Measurements from ENCODE around the gene LRRC38.
"Not testable (repeated sequence)": the region's sequence is repeated elsewhere in the genome, so short reads cannot be mapped to it uniquely, and the experiment has no call there.

The LRRC38 gene

DNA sequence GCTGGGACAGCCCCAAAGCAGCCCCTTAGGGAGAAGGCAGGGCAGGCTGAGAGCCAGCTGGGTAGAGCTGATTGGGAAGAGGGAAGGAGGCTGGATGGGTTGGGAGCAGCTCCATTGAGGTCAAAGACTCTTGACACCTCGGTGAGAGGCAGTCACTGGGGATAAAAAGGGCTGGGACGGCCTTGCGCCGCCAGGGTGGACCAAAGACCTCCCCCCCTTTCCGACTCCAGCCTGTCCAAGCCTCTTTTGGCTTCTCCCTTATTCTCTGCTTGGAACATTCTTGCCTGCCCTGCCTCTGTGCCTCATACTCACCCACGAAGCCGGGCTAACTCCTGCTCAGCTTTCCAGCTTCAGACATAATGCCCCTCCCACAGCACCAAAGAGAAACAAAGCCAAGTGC, 51.1 kb downstream of the LRRC38 start:
- no peak for DNase-seq (ENCODE audit: low read depth)

DNA sequence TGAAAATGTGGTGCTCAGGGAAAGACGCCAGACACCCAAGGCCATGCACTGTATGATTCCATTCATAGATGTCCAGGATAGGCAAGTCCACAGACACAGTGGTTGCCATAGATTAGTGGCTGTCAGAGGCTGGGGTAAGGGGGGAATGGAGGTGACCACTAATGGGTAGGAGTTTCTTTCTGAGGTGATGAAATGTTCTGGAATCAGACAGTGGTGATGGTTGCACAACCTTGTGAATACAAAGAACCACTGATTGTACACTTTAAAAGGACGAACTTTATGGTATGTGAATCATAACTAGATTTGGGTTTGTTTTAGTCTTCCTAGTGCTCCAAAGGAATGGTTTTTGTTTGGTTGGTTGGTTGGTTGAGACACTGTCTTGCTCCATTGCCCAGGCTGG, 51.8 kb downstream of the LRRC38 start:
- DNase-seq (ENCODE audit: low read depth), result no peak

- no peak for DNase-seq (ENCODE audit: low read depth)
These were observed 56.8 kb downstream of the LRRC38 start for GRCh38 chr1:13456904-13457532.

GRCh38 chr1:13451399-13451965, 62.3 kb downstream of the LRRC38 start:
- DNase-seq (ENCODE audit: low read depth), result no peak

- no peak for DNase-seq (ENCODE audit: low read depth)
These were observed 63.6 kb downstream of the LRRC38 start for GRCh38 chr1:13450204-13450603.

GRCh38 chr1:13443335-13443979, 70.3 kb downstream of the LRRC38 start:
- DNase-seq (ENCODE audit: low read depth), result no peak

DNA sequence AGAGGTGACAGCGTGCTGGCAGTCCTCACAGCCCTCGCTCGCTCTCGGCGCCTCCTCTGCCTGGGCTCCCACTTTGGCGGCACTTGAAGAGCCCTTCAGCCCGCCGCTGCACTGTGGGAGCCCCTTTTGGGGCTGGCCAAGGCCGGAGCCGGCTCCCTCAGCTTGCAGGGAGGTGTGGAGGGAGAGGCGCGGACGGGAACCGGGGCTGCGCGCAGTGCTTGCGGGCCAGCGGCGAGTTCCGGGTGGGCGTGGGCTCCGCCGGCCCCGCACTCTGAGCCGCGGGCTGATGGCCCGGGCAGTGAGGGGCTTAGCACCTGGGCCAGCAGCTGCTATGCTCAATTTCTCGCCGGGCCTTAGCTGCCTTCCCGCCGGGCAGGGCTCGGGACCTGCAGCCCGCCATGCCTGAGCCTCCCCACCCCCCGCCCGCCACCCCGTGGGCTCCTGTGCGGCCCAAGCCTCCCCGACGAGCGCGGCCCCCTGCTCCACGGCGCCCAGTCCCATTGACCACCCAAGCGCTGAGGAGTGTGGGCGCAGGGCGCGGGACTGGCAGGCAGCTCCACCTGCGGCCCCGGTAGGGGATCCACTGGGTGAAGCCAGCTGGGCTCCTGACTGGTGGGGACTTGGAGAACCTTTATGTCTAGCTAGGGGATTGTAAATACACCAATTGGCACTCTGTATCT, 74.6 kb downstream of the LRRC38 start:
- DNase-seq (ENCODE audit: low read depth), result not testable (repeated sequence)

GRCh38 chr1:13435458-13435857, 78.3 kb downstream of the LRRC38 start:
- DNase-seq (ENCODE audit: low read depth), result no peak

- DNase-seq (ENCODE audit: low read depth), result not testable (repeated sequence)
These were observed 80.0 kb downstream of the LRRC38 start for GRCh38 chr1:13433694-13434358.

- DNase-seq (ENCODE audit: low read depth), result no peak
These were observed 81.6 kb downstream of the LRRC38 start for GRCh38 chr1:13432251-13432650.

DNA sequence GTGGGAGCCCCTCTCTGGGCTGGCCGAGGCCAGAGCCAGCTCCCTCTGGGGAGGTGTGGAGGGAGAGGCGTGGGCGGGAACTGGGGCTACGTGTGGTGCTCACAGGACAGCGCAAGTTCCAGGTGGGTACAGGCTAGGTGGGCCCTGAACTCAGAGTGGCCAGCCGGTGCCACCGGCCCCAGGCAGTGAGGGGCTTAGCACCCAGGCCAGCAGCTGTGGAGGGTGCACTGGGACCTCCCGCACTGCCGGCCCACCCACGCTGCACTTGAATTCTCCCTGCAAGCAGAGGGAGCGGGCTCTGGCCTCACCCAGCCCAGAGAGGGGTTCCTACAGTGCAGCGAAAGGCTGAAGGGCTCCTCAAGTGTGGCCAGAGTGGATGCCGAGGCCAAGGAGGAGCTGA, 83.3 kb downstream of the LRRC38 start:
- no peak for DNase-seq (ENCODE audit: low read depth)
